Activated B cell treated with CpG ODN at 0.5 μM for 24 hours (primary cell): ENCODE results near the gene ZSWIM6. TPM values are rescaled to one million over a fixed set of nuclear protein-coding genes. Genes with fewer than 3 reads are reported as not detected.

Source experiments
- ATAC-seq: fragments of 200-7000 bp; cut with Tn5 transposase; one replicate; pipeline ENCODE4 v1.10.0; 2021; ENCODE audit warnings: low read depth, mild to moderate bottlenecking, moderate library complexity
- CTCF ChIA-PET: fragments of 350-600 bp; sonication (Branson Sonifier 250); formaldehyde crosslinking; loops from one replicate; lab custom pipeline; 2021; ENCODE audit warnings: antibody characterized with exemption; lab: Charles Lee
- POLR2A ChIA-PET: fragments of 350-600 bp; sonication (Branson Sonifier 250); formaldehyde crosslinking; loops from one replicate; lab custom pipeline; 2021; ENCODE audit warnings: antibody characterized with exemption; lab: Charles Lee
- DNase-seq: peaks from one replicate; pipeline ENCODE4 v3.0.0; 2022
- H3K27ac Mint-ChIP-seq: one replicate; pipeline ENCODE4 v1.8.0; 2020; ENCODE audit warnings: mixed read lengths
- H3K27me3 Mint-ChIP-seq: one replicate; pipeline ENCODE4 v1.8.0; 2021; ENCODE audit warnings: mixed read lengths
- H3K36me3 Mint-ChIP-seq: one replicate; pipeline ENCODE4 v1.8.0; 2021; ENCODE audit warnings: low read depth, mixed read lengths
- H3K4me1 Mint-ChIP-seq: one replicate; pipeline ENCODE4 v1.8.0; 2021; ENCODE audit warnings: mixed read lengths
- H3K4me3 Mint-ChIP-seq: one replicate; pipeline ENCODE4 v1.8.0; 2020; ENCODE audit warnings: mild to moderate bottlenecking, mixed read lengths
- H3K9me3 Mint-ChIP-seq: one replicate; pipeline ENCODE4 v1.8.0; 2020; ENCODE audit warnings: mixed read lengths
- CTCF ChIP-seq: fragments of 200-600 bp; IDR thresholded peaks from one replicate; pipeline ENCODE4 v1.8.0; 2022; ENCODE audit warnings: antibody characterized with exemption, mild to moderate bottlenecking
- intact Hi-C: fragments of 100-400 bp; cut with micrococcal nuclease; formaldehyde crosslinking; loops from one replicate; pipeline ENCODE4 v1.15.1; 2024
- total RNA-seq: library from RNA; stranded (reverse); gene quantifications from 2 replicates; pipeline ENCODE4 v1.2.3, GENCODE V29; 2022

The ZSWIM6 gene
- total RNA-seq, 1 donor from 2014 or later = 8.5 TPM

GRCh38 chr5:61455179-61456006 is 123.3 kb downstream of the ZSWIM6 start:
- no peak overlapping the region for H3K27ac Mint-ChIP-seq
- no peak for DNase-seq
- H3K4me3 Mint-ChIP-seq = no peak overlapping the region
- H3K9me3 Mint-ChIP-seq = no peaks in the 10 kb centered on the region
- no peaks in the 10 kb centered on the region for H3K27me3 Mint-ChIP-seq
- ChIA-PET POLR2A (interaction anchor here (0.6 kb wide), 1 partner anchor 10 kb away, joined by 7 read pairs; no protein-coding TSS in a partner anchor), CTCF (no interaction called here)
- TF ChIP-seq CTCF = no peak
- H3K4me1 Mint-ChIP-seq = peaks cover 13% of the 10 kb centered on the region
- no peak for ATAC-seq
- no peaks in the 10 kb centered on the region for H3K36me3 Mint-ChIP-seq
- intact Hi-C loops = no loop called here

GRCh38 chr5:61460471-61460870 is 128.4 kb downstream of the ZSWIM6 start:
- CTCF ChIA-PET = no interaction called here
- intact Hi-C loops = no loop called here
- POLR2A ChIA-PET = no interaction called here
- Mint-ChIP-seq H3K4me3 (no peak overlapping the region), H3K27me3 (no peaks in the 10 kb centered on the region), H3K27ac (no peak overlapping the region), H3K36me3 (no peaks in the 10 kb centered on the region), H3K9me3 (no peaks in the 10 kb centered on the region), H3K4me1 (peaks cover 27% of the 10 kb centered on the region)
- ATAC-seq (no peak), DNase-seq (no peak)
- no peak for TF ChIP-seq CTCF

- H3K36me3 Mint-ChIP-seq = no peaks in the 10 kb centered on the region
- H3K27ac Mint-ChIP-seq = no peak overlapping the region
- H3K4me1 Mint-ChIP-seq = peaks cover 29% of the 10 kb centered on the region
- no peaks in the 10 kb centered on the region for H3K9me3 Mint-ChIP-seq
- H3K27me3 Mint-ChIP-seq = no peaks in the 10 kb centered on the region
- intact Hi-C loops = no loop called here
- TF ChIP-seq CTCF = no peak
- no peak for DNase-seq
- no peak overlapping the region for H3K4me3 Mint-ChIP-seq
- ATAC-seq = no peak
- ChIA-PET CTCF (no interaction called here), POLR2A (no interaction called here)
Observed at GRCh38 chr5:61461417-61461816, 129.4 kb downstream of the ZSWIM6 start.

- ChIA-PET POLR2A (no interaction called here), CTCF (no interaction called here)
- Mint-ChIP-seq H3K9me3 (no peaks in the 10 kb centered on the region), H3K36me3 (no peaks in the 10 kb centered on the region), H3K4me1 (peaks cover 27% of the 10 kb centered on the region), H3K27ac (no peak overlapping the region), H3K27me3 (no peaks in the 10 kb centered on the region), H3K4me3 (no peak overlapping the region)
- intact Hi-C loops = no loop called here
- TF ChIP-seq CTCF = no peak
- DNase-seq (no peak), ATAC-seq (no peak)
Observed at GRCh38 chr5:61461926-61462325, 129.9 kb downstream of the ZSWIM6 start.

- Mint-ChIP-seq H3K36me3 (no peaks in the 10 kb centered on the region), H3K9me3 (no peaks in the 10 kb centered on the region), H3K27me3 (no peaks in the 10 kb centered on the region), H3K27ac (no peak overlapping the region), H3K4me3 (no peak overlapping the region), H3K4me1 (peaks cover 32% of the 10 kb centered on the region)
- DNase-seq (no peak), ATAC-seq (no peak)
- TF ChIP-seq CTCF = no peak
- intact Hi-C loops = no loop called here
- ChIA-PET POLR2A (no interaction called here), CTCF (no interaction called here)
Observed at GRCh38 chr5:61463596-61463995, 131.5 kb downstream of the ZSWIM6 start.
